C4-2B (cell line): ENCODE results near the gene GGT7.

Source experiments
- ZFX ChIP-seq: fragments of 450-650 bp; IDR thresholded peaks from 2 replicates; pipeline ENCODE4 v1.6.1; 2017
- TF ChIP-seq, protein P1 (sequence below): fragments of 450-650 bp; conservative IDR thresholded peaks from 2 replicates; pipeline ENCODE4 v1.5.1; 2017; ENCODE audit warnings: mild to moderate bottlenecking

DNA sequence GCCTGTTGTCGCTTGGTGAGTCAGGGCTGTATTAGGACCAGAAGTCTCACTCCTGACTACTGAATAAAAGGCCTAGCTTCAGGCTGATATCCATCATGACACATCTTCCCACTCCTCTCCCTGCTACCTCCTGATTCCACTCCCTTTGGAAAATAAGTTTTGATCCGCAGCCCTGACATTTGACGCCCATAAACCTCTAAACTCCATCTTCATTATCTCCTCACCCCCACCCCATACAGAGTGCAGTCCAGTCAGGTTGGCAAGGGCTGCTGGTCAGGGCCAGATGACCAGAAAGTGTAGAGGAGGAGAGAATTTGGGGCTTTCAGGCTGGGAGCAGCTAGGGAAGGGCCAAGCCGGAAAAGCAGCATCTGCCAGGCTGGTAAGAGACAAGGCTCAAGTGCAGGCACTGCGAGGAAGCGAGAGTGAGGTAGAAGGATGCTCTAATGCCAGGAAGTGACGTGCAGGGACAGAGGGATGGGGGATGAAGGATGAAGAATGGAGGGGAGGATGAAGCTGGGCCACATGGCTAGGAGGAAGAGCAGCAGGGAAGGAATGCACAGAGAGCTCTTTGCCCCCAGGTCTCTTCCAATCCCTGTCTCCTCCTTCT, 1.2 kb downstream of the GGT7 start:
- TF ChIP-seq, protein P1, sequence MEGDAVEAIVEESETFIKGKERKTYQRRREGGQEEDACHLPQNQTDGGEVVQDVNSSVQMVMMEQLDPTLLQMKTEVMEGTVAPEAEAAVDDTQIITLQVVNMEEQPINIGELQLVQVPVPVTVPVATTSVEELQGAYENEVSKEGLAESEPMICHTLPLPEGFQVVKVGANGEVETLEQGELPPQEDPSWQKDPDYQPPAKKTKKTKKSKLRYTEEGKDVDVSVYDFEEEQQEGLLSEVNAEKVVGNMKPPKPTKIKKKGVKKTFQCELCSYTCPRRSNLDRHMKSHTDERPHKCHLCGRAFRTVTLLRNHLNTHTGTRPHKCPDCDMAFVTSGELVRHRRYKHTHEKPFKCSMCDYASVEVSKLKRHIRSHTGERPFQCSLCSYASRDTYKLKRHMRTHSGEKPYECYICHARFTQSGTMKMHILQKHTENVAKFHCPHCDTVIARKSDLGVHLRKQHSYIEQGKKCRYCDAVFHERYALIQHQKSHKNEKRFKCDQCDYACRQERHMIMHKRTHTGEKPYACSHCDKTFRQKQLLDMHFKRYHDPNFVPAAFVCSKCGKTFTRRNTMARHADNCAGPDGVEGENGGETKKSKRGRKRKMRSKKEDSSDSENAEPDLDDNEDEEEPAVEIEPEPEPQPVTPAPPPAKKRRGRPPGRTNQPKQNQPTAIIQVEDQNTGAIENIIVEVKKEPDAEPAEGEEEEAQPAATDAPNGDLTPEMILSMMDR, result no peak
- TF ChIP-seq ZFX, result no peak
